ENCODE data around the gene HTRA3. TPM values are rescaled to one million over a fixed set of nuclear protein-coding genes. Genes with fewer than 3 reads are reported as not detected.

The HTRA3 gene
- total RNA-seq, 1 experiment from 2014 or later = 0.16 TPM

DNA sequence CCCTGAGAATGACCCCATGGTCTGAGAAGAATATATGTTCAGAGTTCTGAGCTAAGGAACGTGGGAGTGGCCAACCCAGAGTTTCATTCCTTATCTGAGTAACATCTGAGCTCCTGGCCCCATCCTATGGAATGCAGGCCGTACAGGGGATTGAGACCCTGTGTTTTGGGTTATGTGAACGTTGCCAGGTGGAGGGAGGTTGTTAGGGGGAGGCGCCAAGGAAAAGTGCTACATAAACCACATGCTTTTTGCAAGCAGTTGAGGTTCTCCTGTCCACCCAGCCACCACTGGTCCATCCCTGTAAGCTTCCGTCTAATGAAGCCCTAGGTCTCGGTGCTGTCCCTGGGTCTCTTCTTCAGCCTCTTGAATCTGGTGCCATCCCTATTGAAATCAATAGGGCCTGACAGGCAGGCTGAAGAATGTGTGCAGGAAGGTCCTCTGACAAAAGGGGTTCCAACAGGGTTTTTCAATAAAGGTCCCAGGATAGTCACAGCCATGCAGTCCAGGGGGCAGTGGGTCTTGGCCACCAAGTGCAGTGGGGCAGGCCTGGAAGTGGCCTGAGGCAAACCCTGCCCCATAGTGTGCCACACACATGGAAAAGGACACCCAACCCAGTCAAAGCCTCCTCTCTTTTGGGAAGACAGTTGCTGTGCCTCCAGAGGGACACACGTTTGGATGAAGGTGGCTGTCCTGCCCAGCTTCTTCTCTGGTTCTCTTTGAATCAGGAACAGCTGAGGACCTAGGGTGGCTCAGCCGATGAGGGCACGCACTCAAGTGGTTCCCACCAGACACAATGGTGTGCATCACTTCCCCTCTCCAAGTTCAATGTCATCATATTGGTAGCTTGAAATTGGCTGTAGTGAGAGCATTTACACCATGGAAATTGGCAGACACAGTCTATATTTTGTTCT lies 53.5 kb downstream of the HTRA3 start:
- no peak for DNase-seq (ENCODE audit: low read depth)

GRCh38 chr4:8323947-8324555 lies 54.5 kb downstream of the HTRA3 start:
- DNase-seq (ENCODE audit: low read depth) = no peak

DNA sequence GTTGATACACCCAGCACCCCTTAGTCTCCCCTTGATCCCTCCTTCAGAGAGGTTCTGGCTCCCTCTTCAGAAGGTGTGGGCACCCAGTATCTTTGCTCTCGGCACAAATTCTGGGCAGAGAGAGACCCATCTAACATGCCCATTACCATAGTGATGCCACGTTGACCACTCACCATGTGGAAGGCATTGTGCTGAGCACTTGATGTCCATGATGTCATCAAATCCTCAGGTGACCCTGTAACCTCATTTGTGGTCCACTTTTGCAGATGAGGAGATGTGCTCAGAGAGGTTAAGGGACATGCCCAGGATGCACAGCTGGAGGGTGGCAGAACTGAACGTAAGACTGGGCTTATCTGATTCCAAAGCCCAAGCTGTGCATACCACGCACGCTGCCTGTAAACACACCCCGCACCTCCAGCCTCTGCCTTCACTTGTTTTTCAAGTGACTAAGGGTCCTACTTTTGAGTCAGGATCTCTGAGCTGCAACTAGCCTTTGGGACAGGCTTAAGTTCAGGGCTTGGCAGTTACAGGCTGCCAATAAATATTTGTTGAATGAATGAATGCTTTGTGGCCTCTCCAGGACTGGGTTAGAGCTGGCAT lies 55.2 kb downstream of the HTRA3 start:
- no peak for DNase-seq (ENCODE audit: low read depth)

DNA sequence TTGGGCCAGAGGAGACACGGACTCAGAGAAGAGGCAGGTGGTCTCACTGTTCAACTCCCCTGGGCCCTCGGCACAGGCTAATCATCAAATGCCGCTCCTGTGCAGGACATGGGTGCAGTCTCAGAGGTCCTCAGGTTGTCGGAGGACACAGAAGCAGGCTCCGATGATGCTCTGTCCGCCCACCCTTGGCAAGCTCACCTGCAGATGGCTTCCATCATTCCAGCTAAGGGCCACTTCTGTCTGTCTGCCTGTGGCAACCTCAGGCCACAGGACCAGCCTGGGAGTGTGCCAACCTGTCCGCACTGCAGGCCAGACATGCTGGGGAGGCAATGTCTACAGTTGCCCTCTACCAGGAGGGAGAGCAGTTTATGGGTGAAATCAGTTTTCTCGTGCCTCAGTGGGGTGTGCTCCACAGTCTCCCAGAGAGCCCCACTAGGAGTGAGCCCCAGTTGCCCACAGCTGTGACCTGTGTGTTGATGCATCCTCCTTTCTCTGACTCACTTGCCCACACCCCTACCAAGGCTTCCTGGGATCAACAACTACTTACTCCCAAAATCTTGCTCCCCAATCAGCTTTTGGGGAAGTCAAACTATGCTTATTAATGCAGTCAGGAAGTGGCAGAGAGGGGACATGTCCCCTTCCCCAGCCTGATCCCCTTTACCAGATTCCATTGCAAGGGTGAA lies 55.9 kb downstream of the HTRA3 start:
- DNase-seq (ENCODE audit: low read depth) = no peak

- no peak for DNase-seq (ENCODE audit: low read depth)
Observed at GRCh38 chr4:8326206-8326605, 56.7 kb downstream of the HTRA3 start.

- DNase-seq (ENCODE audit: low read depth) = no peak
Observed at GRCh38 chr4:8328456-8328855, 58.9 kb downstream of the HTRA3 start.

DNA sequence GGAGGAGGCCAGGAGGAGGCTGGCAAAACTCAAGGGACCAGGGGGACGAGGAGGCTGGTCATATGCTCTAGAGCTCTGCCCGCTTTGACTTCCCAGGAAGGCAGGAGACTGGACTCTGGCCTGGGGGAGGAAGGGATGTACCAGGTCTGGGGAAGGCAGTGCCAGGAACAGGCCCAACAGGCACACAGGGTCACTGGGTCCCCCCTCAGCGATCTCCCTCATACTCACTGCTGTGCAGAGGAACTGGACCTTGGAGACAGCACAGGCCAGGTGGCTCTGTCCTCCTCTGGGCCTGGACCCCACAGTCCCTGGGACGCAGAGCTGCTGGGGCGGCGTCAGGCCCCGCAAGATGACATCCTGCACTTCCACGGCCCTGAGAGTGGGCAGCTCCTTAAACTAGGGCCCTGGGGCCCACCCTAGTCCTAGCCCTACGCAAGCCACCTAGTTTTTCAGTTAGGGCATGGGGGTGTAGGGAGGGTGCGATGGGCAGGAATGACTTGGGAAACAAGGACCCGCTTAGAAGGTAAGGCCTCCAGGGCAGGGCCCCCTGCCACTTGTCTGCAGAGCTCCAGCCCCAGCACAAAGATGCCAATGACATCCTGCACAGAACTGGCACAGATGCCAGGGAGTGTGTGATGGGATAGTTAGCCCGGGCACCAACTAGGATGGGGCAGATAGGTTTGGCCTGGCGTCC lies 59.5 kb downstream of the HTRA3 start:
- DNase-seq (ENCODE audit: low read depth) = no peak

GRCh38 chr4:8329560-8329858 lies 60.0 kb downstream of the HTRA3 start:
- DNase-seq (ENCODE audit: low read depth) = no peak

DNA sequence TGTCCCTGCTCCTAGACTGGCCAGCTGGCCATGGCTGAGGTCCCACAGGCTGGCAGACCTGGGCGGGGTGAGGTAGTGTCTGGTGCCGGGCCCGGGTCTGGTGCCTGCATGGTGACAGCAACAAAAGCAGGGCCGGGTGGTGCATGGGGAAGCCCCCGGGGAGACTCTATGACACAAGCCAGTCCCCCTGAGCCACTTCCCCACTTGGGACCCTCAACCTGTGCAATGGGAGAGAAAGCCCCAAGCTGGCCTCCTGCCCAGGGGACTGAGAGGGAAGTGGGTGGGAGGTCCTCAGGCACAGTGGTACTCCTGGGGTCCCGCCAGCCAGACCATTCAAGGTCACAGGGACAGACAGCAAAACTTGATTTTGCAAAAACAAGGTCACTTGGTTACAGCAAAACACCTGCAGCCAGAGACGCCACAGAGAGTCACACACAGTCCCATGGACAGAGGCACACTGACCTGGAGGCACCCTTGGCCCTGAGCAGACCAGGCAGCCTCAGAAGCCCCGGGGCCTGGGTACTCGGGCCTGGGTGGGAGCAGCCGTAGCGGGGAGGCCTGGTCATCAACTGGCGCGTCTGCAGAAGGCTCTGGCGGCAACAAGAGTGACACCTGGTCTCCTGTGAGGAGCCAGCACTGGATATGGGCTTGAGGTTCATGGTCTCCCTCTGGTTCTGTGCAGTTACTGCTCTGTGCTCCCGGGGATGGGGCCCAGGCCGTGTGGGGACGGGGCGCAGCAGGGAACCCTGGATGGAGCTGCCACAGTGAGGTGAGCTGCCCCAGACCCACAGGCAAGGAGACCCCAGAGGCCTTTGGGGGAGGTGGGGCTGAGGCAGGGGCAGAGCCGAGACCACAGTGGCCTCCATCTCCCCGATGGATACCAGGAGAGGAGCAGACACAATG lies 60.6 kb downstream of the HTRA3 start:
- DNase-seq (ENCODE audit: low read depth) = no peak

GRCh38 chr4:8330821-8331574 lies 61.4 kb downstream of the HTRA3 start:
- no peak for DNase-seq (ENCODE audit: low read depth)

DNA sequence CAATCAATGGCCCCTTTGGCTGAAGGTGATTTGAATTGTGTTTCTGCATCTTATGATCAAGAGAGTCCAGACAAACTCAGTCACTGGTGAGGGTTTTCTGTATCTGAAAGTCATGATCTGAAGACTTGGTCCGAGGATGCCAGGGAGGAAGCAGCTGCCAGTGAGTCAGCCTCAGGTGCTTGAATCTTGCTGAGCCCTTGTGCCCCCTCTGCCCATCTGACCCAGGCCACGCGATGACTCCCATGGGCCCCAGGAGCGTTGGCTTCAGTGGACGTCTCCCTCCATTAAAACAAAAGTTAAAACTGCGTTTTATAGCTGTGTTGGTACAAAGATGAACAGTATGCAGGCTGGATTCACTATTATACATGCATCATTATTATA lies 62.0 kb downstream of the HTRA3 start:
- DNase-seq (ENCODE audit: low read depth) = peak; percentile 38

- no peak for DNase-seq (ENCODE audit: low read depth)
Observed at GRCh38 chr4:8332038-8332857, 62.7 kb downstream of the HTRA3 start.

- no peak for DNase-seq (ENCODE audit: low read depth)
Observed at GRCh38 chr4:8332891-8333331, 63.4 kb downstream of the HTRA3 start.

DNA sequence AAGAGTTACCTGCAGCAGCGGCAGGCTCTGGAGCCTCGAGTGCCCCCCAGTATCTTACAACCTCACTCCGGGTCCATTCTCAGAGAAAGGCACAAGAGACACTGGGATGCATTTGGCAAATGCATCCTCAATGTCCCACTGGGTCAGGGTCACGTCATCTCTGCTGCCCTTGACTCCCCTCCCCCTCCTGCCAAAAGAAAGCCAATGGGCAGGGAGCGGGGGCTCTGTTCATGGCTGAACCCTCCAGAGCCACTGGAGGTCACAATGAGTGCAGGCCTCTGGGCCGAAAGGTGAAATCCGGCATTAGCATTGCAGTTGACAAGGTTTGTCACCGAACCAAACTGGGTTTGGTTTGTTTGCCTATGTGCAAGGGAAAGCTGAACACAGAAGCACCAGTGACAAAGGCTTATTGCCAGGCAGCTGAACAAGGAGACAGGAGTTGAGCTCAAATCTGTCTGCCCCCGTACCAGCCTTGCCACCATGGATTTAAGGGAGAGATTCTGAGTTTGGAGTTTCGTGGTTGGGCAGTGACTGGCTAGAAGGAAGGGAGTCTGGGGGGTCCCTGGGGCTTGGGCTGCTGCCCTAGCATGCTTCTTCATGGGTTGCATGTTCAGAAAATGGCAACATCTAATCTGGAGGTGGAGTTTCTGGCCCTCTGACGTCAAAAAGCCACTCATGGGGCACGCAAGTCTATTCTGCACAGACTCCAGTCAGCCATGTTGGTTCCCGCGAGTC lies 64.3 kb downstream of the HTRA3 start:
- DNase-seq (ENCODE audit: low read depth) = no peak

- no peak for DNase-seq (ENCODE audit: low read depth)
Observed at GRCh38 chr4:8334786-8335460, 65.4 kb downstream of the HTRA3 start.

GRCh38 chr4:8335848-8336247 lies 66.3 kb downstream of the HTRA3 start:
- DNase-seq (ENCODE audit: low read depth) = no peak

GRCh38 chr4:8336412-8337075 lies 67.0 kb downstream of the HTRA3 start:
- peak; percentile 93 for DNase-seq (ENCODE audit: low read depth)
